Midbrain (tissue), 1 donor: ENCODE data around the gene SPRED3.
"Not testable (repeated sequence)": the region's sequence is repeated elsewhere in the genome, so short reads cannot be mapped to it uniquely, and the experiment has no call there.

ENCODE experiments used
- DNase-seq: peaks from one replicate; lab custom pipeline; 2025; lab: John Stamatoyannopoulos, UW

Gene SPRED3

DNA sequence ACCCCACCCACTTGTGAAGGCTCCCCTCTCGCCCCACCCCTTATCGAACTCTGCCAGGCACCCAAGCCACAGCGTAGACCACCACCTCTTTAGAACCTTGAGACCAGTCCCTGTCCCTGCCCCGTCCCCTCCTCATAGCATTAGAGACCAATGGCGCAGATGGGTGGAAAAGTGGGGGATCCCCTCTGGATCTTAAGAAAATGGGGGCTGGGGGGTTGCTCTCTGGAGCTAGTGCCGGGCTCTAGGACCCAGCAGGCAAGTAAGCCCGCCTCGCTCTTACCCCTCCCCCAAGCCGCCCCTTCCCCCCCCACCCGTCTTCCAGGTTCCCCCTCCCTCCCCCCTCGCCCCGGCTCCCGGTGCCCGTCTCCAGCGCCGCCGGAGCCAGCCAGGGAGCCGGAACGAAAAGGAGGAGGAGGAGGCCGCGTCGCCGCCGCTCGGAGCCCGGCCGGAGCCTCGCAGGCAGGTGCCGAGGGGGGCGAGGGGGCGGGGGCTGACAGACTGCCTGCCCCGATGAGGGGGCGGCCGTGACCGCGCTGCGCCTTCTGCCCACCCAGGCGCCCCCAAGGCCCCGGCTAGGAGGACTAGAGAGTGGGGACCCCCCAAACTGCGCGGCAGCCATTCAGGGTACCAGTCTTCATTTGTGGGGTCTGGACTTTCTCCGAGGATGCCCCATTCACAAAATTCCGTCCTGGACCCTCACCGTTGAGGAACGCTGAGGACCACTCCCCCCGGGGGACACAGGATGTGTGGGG lies at the start of gene SPRED3:
TSS of gene SPRED3 (plus strand) at position 349 of the 752 bp plus-strand sequence. CDS start 1,606 bp downstream, outside the sequence.
- DNase-seq, result no peak

DNA sequence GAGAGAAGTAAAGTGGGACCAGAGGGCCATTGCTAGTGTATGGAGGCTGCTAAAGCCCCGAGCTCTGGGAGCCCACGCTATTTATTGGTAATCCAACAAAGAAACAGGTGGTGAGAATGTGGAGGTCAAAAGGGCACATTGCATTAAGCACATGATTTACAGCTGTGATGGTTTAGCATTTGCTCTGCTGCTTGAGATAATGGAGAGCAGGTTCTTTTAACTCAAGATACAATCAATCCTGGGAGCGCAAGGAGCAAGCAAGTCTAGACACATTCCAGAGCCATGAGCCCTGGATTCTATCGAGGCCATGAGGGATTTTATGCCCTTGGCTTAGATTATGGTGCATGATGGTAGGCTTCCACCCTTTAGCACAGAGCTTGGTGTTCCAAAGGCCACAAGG lies 49.5 kb upstream of the SPRED3 start:
- DNase-seq, result not testable (repeated sequence)

GRCh38 chr19:38340927-38341326 lies 47.6 kb upstream of the SPRED3 start:
- DNase-seq, result no peak

GRCh38 chr19:38346837-38347236 lies 41.7 kb upstream of the SPRED3 start:
- DNase-seq, result no peak

- DNase-seq, result no peak
These were observed 37.6 kb upstream of the SPRED3 start for GRCh38 chr19:38350883-38351282.

- no peak for DNase-seq
These were observed 36.6 kb upstream of the SPRED3 start for GRCh38 chr19:38351865-38352395.

- no peak for DNase-seq
These were observed 35.9 kb upstream of the SPRED3 start for GRCh38 chr19:38352611-38353010.

- no peak for DNase-seq
These were observed 32.5 kb upstream of the SPRED3 start for GRCh38 chr19:38355728-38356725.

DNA sequence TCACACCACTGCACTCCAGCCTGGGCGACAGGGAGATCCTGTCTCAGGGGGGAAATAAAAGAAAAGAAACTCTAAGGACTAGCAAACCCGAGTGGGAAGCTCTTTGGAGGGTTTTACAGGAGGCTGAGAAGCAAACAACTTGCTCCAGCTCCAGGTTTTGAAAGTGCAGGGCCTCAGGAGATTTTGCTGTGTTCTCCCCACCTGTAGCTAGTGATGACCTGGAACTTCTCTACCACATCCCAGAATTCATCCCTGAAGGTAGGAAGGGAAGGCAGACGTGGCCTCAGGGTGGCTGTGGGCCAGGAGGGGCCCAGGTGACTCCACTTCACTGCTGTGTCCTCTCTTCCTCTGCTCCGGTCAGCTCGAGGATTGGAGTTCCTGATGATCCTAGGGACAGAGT lies 30.4 kb upstream of the SPRED3 start:
- no peak for DNase-seq

DNA sequence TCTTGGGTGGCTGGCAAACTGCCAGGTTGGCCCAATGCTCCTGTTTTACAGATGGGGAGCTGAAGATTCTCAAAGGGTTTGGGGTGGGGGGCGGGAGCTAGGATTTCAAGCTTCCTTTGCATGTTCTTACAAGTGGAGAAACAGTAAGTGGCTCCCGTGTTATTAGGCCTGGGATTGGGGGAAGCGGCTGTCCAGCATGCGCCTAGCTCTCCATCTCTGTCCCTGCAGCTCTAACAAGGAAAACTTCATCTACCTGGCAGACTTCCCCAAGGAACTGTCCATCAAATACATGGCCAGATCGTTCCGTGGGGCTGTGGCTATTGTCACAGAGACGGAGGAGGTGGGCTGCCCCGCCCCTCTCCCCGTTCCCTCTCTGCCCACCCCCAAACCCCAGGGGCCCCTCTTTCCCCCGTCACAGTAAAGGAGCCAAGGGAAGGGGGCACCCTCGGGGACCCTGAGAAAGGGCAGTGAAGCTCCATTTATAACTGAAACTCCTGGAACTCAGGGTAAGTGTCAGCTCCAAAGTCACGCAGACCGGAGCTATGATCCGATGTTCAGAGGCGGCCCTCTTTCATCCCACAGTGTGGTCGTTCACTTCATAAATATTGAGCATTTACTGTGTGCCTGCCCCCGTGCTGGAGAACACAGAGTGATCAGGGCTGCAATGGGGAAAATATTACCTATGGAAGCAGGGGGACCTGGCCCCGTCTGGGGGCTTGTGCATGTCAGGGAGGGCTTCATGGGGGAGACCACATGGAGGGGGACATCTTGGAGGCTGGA lies 29.1 kb upstream of the SPRED3 start:
- DNase-seq, result no peak

GRCh38 chr19:38360351-38360750 lies 28.1 kb upstream of the SPRED3 start:
- no peak for DNase-seq

DNA sequence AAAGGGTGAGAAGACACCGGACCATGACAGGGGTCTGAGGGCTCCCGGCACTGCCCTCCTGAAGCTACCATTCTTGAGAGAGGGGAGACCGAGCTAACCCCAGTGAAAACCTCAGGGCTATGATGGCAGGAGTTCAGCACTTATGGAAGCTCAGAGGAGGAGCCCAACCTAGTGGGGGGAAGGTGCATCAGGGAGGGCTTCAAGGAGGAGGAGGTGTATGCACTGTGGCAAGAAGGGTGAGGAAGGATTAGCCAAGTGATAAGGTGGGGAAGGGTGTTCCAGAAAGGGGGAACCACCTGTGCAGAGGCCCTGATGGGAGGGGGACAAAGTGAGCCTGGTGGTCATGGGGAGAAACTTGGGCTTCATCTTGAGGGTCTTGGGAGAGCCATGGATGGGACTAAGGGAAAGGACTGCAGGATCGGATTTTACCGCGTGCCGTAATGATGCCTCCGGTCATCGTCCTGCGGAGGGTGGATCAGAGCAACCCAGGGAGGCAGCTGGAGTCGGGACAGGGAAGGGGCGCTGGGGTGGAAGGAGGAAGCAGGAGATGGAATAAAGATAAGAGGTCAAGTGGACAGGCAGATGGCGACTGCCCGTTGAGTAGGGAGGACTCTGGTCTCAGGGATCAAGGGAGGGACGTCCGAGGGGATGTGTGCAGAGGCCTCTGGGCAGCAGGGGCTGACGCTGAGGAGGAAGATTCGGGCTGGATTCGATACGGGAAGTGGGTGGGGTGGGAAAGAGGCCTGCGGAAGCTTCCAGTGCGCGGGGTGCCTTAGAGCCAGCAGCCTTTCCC lies 27.5 kb upstream of the SPRED3 start:
- DNase-seq, result no peak

DNA sequence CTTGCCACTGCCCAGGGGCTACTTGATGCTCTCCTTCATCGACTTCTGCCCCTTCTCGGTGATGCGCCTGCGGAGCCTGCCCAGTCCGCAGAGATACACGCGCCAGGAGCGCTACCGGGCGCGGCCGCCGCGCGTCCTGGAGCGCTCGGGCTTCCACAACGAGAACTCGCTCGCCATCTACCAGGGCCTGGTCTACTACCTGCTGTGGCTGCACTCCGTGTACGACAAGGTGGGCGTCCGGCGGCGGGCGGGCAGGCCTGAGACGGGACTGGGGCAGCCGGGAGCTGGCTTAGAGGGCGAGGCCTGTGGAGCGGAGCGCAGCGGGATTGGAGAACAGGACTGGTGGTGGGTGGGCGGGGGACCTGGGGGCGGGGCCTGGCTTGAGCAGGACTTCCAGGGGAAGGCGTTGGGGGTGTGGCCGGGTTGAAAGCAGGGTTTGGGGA lies 26.8 kb upstream of the SPRED3 start:
- peak; percentile 21 for DNase-seq

GRCh38 chr19:38362076-38362945 lies 26.2 kb upstream of the SPRED3 start:
- no peak for DNase-seq

DNA sequence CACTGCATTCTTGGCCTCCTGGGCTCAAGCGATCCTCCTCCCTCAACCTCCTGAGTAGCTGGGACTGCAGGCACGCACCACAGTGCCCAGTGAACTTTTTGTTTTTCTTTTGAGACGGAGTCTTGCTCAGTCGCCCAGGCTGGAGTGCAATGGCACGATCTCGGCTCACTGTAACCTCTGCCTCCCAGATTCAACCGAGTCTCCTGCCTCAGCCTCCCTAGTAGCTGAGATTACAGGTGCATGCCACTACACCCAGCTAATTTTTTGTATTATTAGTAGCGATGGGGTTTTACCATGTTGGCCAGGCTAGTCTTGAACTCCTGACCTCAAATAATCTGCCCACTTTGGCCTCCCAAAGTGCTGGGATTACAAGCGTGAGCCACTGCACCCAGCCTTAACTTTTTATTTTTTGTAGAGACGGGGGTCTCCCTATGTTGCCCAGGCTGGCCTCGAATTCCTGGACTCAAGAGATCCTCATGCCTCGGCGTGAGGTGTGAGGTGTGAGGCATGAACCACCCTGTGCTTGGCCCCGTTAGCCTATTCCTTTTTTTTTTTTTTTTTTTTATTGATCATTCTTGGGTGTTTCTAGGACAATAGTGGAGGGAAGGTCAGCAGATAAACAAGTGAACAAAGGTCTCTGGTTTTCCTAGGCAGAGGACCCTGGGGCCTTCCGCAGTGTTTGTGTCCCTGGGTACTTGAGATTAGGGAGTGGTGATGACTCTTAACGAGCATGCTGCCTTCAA lies 25.4 kb upstream of the SPRED3 start:
- not testable (repeated sequence) for DNase-seq

- DNase-seq, result no peak
These were observed 21.5 kb upstream of the SPRED3 start for GRCh38 chr19:38367041-38367440.

DNA sequence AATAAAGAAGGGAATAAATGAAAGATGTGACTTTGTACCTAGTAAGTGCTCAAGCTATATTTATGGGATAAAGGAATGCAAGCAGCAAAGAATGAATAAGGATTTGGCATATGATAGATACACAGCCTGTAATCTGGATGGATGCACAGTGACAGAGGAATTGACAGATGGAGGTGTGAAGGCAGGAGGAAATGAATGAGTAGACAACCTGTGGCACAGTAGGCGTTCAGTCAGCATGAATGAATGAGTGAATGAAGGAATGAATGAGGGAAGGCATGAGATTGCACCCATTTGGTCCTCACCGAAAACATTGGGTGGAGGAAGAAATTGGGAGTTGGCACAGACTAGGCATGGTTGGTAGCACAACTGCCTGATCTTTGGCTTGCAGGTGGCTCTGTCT lies 18.9 kb upstream of the SPRED3 start:
- DNase-seq, result no peak

DNA sequence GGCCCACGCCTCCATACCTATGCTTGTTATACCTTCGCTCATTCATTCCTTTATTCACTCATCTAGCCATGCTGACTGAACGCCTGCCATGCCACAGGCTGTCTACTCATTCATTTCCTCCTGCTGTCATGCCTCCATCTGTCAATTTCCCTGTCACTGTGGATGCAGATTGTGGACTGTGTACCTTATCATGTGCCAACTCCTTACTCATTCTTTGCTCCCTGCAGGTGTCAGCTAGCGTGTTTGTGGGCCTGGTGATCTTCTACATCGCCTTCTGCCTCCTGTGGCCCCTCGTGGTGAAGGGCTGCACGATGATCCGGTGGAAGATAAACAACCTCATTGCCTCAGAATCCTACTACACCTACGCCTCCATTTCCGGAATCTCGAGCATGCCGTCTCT lies 18.2 kb upstream of the SPRED3 start:
- DNase-seq, result no peak

GRCh38 chr19:38371081-38371480 lies 17.4 kb upstream of the SPRED3 start:
- no peak for DNase-seq
